Tibial nerve (tissue), 4 donors: ENCODE measurements around the gene KLHL40. TPM values are rescaled to one million over a fixed set of nuclear protein-coding genes. Genes with fewer than 3 reads are reported as not detected.

Source experiments
- DNase-seq, 2 donors: peaks; one replicate each; pipeline ENCODE4 v3.0.0-alpha.2; 2019; ENCODE audit warnings: low spot score in 2 of 2
- H3K27ac ChIP-seq, 4 donors: fragments of 200-600 bp; sonication (generic) in 3 of 4; one replicate each; pipeline ENCODE4 v1.5.1; 2017 to 2019; ENCODE audit warnings: mild to moderate bottlenecking in 1 of 4
- H3K27me3 ChIP-seq, 2 donors: fragments of 200-600 bp; sonication (generic) in 1 of 2; one replicate each; pipeline versions ENCODE4 v1.5.1 to v1.6.0; 2017 to 2019
- H3K36me3 ChIP-seq, 3 donors: fragments of 200-600 bp; sonication (generic); one replicate each; pipeline ENCODE4 v1.5.1; 2018 to 2019
- H3K4me1 ChIP-seq, 4 donors: fragments of 200-600 bp; sonication (generic) in 3 of 4; one replicate each; pipeline ENCODE4 v1.5.1; 2017 to 2019
- H3K4me3 ChIP-seq, 4 donors: fragments of 200-600 bp; sonication (generic) in 3 of 4; one replicate each; pipeline ENCODE4 v1.5.1; 2017 to 2019; ENCODE audit warnings: mild to moderate bottlenecking in 1 of 4, moderate library complexity in 1 of 4
- H3K9me3 ChIP-seq, 4 donors: fragments of 200-600 bp; sonication (generic) in 3 of 4; one replicate each; pipeline ENCODE4 v1.5.1; 2017 to 2019
- EP300 ChIP-seq, 2 donors: sonication (generic); formaldehyde crosslinking; IDR thresholded peaks; one replicate each; pipeline ENCODE4 v1.6.1; 2017; ENCODE audit warnings: antibody characterized with exemption in 2 of 2, mild to moderate bottlenecking in 1 of 2
- POLR2A ChIP-seq, 2 donors: fragments of 450-650 bp; IDR thresholded peaks; one replicate each; pipeline ENCODE4 v1.6.1; 2017; ENCODE audit warnings: antibody characterized with exemption in 2 of 2, mild to moderate bottlenecking in 2 of 2, moderate library complexity in 2 of 2
- WGBS, 2 donors: methylation state at CpG; one replicate each; pipeline ENCODE4 v1.1.5; 2018; 5-methylcytosine and 5-hydroxymethylcytosine counted together
- total RNA-seq, 4 donors: library from RNA; depleted of rRNA; stranded (reverse); fragments of >200 nt; gene quantifications; one replicate each; pipeline ENCODE4 v1.1.0, GENCODE V29; 2016
- TF ChIP-seq, protein P1 (sequence below), 5 experiments: fragments of 200-600 bp in 3 of 5; fragments of 450-650 bp in 2 of 5; sonication (generic) in 3 of 5; IDR thresholded peaks; one replicate each; pipeline ENCODE4 v1.5.1; 2016 to 2019; ENCODE audit warnings: antibody characterized with exemption in 5 of 5, mild to moderate bottlenecking in 3 of 5, moderate library complexity in 2 of 5

Gene KLHL40
- total RNA-seq, 4 donors from 2014 or later, result 0.42 TPM; not detected in 3

DNA sequence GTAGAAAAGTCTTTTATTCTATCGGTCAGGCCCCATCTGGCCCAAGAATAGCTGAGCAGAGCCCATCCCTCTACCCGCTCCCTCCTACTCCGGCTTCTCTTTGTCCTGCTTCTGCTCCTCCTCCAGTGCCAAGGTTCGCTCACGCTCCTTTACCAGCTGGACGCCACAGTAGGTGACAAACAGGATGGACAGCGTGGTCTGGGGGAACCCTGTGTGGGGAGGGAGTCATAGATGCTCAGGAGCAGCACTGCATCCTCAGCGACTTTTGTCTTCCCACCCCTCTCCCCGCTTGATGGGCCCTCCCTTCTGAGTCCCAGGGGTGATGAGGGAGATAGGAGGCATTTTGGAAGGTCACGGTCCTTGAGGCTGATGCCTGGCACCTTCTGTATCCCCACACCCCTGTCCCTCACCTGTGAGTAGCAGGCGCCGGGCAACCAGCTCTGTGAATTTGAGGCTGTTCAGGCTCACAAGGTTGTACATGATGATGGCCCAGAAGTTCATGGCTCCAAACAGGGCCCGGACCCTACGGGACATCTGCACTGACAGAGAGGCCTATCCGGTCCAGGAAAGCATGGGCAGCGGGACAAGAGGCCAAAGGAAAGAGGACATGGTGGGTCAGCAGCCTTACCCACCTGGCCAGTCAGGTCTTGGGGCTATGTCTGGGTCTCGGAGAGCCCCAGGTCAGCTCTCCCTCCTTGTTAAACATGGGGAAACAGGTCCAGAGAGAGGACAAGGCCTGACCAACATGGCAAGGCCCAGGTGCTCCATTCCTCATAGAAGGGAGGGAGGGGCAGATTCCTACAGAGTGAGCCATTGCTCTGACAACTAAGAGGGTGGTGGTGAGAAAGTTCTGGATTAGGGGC lies 7.6 kb downstream of the KLHL40 start:
- 83 to 86% methylated on average over 17 of the region's 17 CpGs for WGBS, 2 donors
- no peaks in the 10 kb centered on the region for H3K9me3 ChIP-seq
- H3K27ac ChIP-seq, result no peak overlapping the region
- H3K36me3 ChIP-seq, result no peaks in the 10 kb centered on the region
- H3K27me3 ChIP-seq, result no peaks in the 10 kb centered on the region
- H3K4me1 ChIP-seq, result no peaks in the 10 kb centered on the region
- no peak overlapping the region for H3K4me3 ChIP-seq
- TF ChIP-seq EP300 (IDR thresholded peaks at IDR 0.05) (no peak), POLR2A (IDR thresholded peaks at IDR 0.05) (no peak)
- TF ChIP-seq, protein P1, sequence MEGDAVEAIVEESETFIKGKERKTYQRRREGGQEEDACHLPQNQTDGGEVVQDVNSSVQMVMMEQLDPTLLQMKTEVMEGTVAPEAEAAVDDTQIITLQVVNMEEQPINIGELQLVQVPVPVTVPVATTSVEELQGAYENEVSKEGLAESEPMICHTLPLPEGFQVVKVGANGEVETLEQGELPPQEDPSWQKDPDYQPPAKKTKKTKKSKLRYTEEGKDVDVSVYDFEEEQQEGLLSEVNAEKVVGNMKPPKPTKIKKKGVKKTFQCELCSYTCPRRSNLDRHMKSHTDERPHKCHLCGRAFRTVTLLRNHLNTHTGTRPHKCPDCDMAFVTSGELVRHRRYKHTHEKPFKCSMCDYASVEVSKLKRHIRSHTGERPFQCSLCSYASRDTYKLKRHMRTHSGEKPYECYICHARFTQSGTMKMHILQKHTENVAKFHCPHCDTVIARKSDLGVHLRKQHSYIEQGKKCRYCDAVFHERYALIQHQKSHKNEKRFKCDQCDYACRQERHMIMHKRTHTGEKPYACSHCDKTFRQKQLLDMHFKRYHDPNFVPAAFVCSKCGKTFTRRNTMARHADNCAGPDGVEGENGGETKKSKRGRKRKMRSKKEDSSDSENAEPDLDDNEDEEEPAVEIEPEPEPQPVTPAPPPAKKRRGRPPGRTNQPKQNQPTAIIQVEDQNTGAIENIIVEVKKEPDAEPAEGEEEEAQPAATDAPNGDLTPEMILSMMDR (IDR thresholded peaks at IDR 0.05), result no peak
- no peak for DNase-seq

DNA sequence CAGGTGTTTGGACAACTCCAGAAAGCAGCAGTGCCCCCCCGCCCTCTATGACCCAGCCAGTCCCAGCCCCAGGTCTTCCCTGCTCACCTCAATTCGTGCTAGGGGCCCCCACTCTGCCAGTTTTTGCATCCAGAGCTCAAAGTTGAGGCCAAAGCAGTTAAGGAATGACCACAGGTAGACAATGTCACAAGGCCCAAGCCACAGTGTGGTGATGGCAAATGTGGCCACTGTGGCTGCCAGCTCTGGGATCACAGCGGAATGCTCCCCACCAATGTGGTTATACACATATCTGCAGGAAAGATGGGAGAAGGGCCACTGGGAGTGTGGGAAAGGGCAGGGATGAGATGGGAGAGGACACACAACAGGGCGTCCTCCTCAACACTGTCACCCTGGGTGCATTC lies 8.2 kb downstream of the KLHL40 start:
- Histone ChIP-seq H3K36me3 (no peaks in the 10 kb centered on the region), H3K27me3 (no peaks in the 10 kb centered on the region), H3K4me1 (no peaks in the 10 kb centered on the region), H3K9me3 (no peaks in the 10 kb centered on the region), H3K4me3 (no peak overlapping the region), H3K27ac (no peak overlapping the region)
- no peak for DNase-seq
- WGBS, 2 donors, result 67 to 77% methylated on average over 3 to 4 of the region's 4 CpGs
- TF ChIP-seq, protein P1 (IDR thresholded peaks at IDR 0.05), result no peak
- TF ChIP-seq POLR2A (IDR thresholded peaks at IDR 0.05) (no peak), EP300 (IDR thresholded peaks at IDR 0.05) (no peak)

- no peak for DNase-seq
- Histone ChIP-seq H3K9me3 (no peaks in the 10 kb centered on the region), H3K27me3 (no peaks in the 10 kb centered on the region), H3K4me1 (no peaks in the 10 kb centered on the region), H3K36me3 (no peaks in the 10 kb centered on the region), H3K4me3 (no peak overlapping the region), H3K27ac (no peak overlapping the region)
- TF ChIP-seq EP300 (IDR thresholded peaks at IDR 0.05), result no peak
- no peak for TF ChIP-seq POLR2A (IDR thresholded peaks at IDR 0.05)
- TF ChIP-seq, protein P1 (IDR thresholded peaks at IDR 0.05), result no peak
These were observed 9.0 kb downstream of the KLHL40 start for GRCh38 chr3:42694366-42694765.

DNA sequence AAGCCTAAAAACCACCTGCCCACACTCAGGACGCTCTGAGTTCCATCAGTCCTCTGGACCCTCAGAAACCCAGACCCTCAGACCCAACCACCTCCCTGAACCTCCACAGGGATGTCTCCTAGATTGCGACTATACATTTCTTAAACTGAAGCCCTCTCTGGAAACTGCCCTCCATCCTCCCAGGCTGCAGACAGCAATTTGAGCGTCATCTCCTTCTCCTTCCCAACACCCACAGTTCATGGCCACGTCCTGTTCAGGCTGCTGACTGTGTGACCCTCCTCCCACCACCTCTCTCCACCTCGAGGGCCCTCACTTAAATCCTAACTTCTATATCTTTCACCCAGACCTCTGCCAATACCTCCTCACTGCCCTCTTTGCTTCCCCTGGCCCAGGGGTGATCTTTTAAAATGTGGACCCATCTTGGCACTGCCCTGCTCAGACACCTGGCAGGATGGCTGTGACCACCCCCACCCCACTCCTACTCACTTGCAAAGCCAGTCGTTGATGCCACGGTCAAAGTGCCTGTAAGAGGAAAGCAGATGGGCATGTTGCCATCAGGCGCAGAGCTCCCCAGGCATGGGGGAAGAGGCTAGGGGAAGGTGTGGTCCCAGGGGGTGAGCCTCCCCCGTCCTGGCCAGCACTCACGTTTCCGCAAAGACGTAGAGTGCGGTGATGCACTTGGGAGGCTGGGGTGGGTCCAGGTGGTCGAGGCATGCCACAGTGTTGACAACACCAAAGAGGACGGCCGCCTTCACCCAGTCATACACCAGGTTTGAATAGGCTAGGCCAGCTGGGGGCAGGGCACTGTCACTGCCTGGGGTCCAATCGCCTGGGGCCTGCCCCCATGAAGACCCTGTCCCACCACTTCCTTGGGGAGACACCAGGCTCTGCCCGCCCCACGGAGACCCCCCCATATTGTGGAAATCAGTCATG lies 11.3 kb downstream of the KLHL40 start:
- Histone ChIP-seq H3K27me3 (no peaks in the 10 kb centered on the region), H3K36me3 (no peaks in the 10 kb centered on the region), H3K4me3 (no peak overlapping the region), H3K4me1 (peaks cover 0 to 5% (median 0%) of the 10 kb centered on the region in 4 donors), H3K27ac (no peak overlapping the region), H3K9me3 (no peaks in the 10 kb centered on the region)
- WGBS, 2 donors, result 71 to 72% methylated on average over 18 to 19 of the region's 19 CpGs
- DNase-seq, result no peak
- TF ChIP-seq, protein P1 (IDR thresholded peaks at IDR 0.05), result no peak
- no peak for TF ChIP-seq EP300 (IDR thresholded peaks at IDR 0.05)
